ENCODE measurements around the gene MAPRE2.

MAPRE2 gene

GRCh38 chr18:35083174-35083712 lies 42.0 kb downstream of the MAPRE2 start:
- H3K9me3 ChIP-seq (ENCODE audit: control insufficient read depth, low read length): no peaks in the 10 kb centered on the region
- peaks cover 11% of the 10 kb centered on the region for H3K4me1 ChIP-seq (ENCODE audit: control insufficient read depth, insufficient read depth, low read length)
- H3K4me3 ChIP-seq (ENCODE audit: low read length): no peak overlapping the region
- no peak for DNase-seq (ENCODE audit: low read depth)
- H3K9ac ChIP-seq (ENCODE audit: low read length): no peak overlapping the region
- H3K36me3 ChIP-seq (ENCODE audit: control insufficient read depth, insufficient read depth, low read length, severe bottlenecking): no peaks in the 10 kb centered on the region
- no peaks in the 10 kb centered on the region for H3K27me3 ChIP-seq (replicated peaks; ENCODE audit: control insufficient read depth, insufficient read depth, low read length)

- Histone ChIP-seq H3K4me3 (ENCODE audit: low read length) (no peak overlapping the region), H3K27me3 (replicated peaks; ENCODE audit: control insufficient read depth, insufficient read depth, low read length) (no peaks in the 10 kb centered on the region), H3K36me3 (ENCODE audit: control insufficient read depth, insufficient read depth, low read length, severe bottlenecking) (no peaks in the 10 kb centered on the region), H3K9ac (ENCODE audit: low read length) (no peak overlapping the region), H3K9me3 (ENCODE audit: control insufficient read depth, low read length) (no peaks in the 10 kb centered on the region), H3K4me1 (ENCODE audit: control insufficient read depth, insufficient read depth, low read length) (peaks cover 11% of the 10 kb centered on the region)
- DNase-seq (ENCODE audit: low read depth): peak; percentile 47
Measured at GRCh38 chr18:35084494-35085449, 43.6 kb downstream of the MAPRE2 start.

GRCh38 chr18:35085450-35086380 lies 44.5 kb downstream of the MAPRE2 start:
- Histone ChIP-seq H3K27me3 (replicated peaks; ENCODE audit: control insufficient read depth, insufficient read depth, low read length) (no peaks in the 10 kb centered on the region), H3K4me3 (ENCODE audit: low read length) (no peak overlapping the region), H3K9ac (ENCODE audit: low read length) (no peak overlapping the region), H3K4me1 (ENCODE audit: control insufficient read depth, insufficient read depth, low read length) (peaks cover 11% of the 10 kb centered on the region), H3K9me3 (ENCODE audit: control insufficient read depth, low read length) (no peaks in the 10 kb centered on the region), H3K36me3 (ENCODE audit: control insufficient read depth, insufficient read depth, low read length, severe bottlenecking) (no peaks in the 10 kb centered on the region)
- no peak for DNase-seq (ENCODE audit: low read depth)

DNA sequence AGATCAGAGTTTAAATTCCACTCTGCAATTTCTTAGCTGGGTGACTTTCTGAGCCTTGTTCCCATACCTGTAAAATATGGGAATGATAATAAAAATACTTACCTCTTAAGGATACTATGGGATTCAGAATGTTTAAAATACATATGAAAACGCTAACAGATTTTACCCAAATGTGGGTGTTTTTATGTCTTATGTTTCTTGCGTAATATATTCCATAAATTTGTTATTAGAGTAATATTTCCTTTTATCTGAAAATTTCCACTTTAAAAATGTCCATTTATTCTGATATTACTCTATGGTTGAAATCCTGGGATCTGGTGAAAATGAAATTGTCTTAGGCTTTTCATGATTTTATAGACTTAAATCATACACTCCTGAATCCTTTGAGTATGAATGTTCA lies 45.5 kb downstream of the MAPRE2 start:
- Histone ChIP-seq H3K36me3 (ENCODE audit: control insufficient read depth, insufficient read depth, low read length, severe bottlenecking) (no peaks in the 10 kb centered on the region), H3K4me3 (ENCODE audit: low read length) (no peak overlapping the region), H3K4me1 (ENCODE audit: control insufficient read depth, insufficient read depth, low read length) (peaks cover 11% of the 10 kb centered on the region), H3K9ac (ENCODE audit: low read length) (no peak overlapping the region), H3K9me3 (ENCODE audit: control insufficient read depth, low read length) (no peaks in the 10 kb centered on the region), H3K27me3 (replicated peaks; ENCODE audit: control insufficient read depth, insufficient read depth, low read length) (no peaks in the 10 kb centered on the region)
- DNase-seq (ENCODE audit: low read depth): no peak

DNA sequence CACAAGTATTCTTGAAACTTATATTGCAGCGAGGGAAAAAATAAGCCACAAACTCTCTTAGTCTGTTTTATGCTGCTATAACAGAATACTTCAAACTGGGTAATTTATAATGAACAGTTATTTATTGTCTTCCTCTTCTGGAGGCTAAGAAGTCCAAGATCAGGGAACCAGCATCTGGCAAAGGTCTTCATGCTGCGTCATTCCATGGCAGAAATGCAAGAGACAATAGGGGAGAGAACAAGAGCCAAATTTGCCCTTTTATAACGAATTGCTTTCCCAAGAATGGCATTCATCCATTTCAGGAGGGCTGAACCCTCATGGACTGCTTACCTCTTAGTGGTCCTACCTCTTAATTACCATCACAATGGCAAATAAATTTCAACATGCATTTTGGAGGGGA lies 46.5 kb downstream of the MAPRE2 start:
- Histone ChIP-seq H3K4me3 (ENCODE audit: low read length) (no peak overlapping the region), H3K9me3 (ENCODE audit: control insufficient read depth, low read length) (no peaks in the 10 kb centered on the region), H3K9ac (ENCODE audit: low read length) (no peak overlapping the region), H3K4me1 (ENCODE audit: control insufficient read depth, insufficient read depth, low read length) (peaks cover 11% of the 10 kb centered on the region), H3K36me3 (ENCODE audit: control insufficient read depth, insufficient read depth, low read length, severe bottlenecking) (no peaks in the 10 kb centered on the region), H3K27me3 (replicated peaks; ENCODE audit: control insufficient read depth, insufficient read depth, low read length) (no peaks in the 10 kb centered on the region)
- DNase-seq (ENCODE audit: low read depth): no peak

GRCh38 chr18:35088921-35089320 lies 47.7 kb downstream of the MAPRE2 start:
- H3K9ac ChIP-seq (ENCODE audit: low read length): no peak overlapping the region
- no peaks in the 10 kb centered on the region for H3K36me3 ChIP-seq (ENCODE audit: control insufficient read depth, insufficient read depth, low read length, severe bottlenecking)
- H3K27me3 ChIP-seq (replicated peaks; ENCODE audit: control insufficient read depth, insufficient read depth, low read length): no peaks in the 10 kb centered on the region
- no peaks in the 10 kb centered on the region for H3K9me3 ChIP-seq (ENCODE audit: control insufficient read depth, low read length)
- peaks cover 11% of the 10 kb centered on the region for H3K4me1 ChIP-seq (ENCODE audit: control insufficient read depth, insufficient read depth, low read length)
- DNase-seq (ENCODE audit: low read depth): peak; percentile 59
- no peak overlapping the region for H3K4me3 ChIP-seq (ENCODE audit: low read length)

GRCh38 chr18:35089382-35089781 lies 48.2 kb downstream of the MAPRE2 start:
- Histone ChIP-seq H3K27me3 (replicated peaks; ENCODE audit: control insufficient read depth, insufficient read depth, low read length) (no peaks in the 10 kb centered on the region), H3K4me3 (ENCODE audit: low read length) (no peak overlapping the region), H3K36me3 (ENCODE audit: control insufficient read depth, insufficient read depth, low read length, severe bottlenecking) (no peaks in the 10 kb centered on the region), H3K4me1 (ENCODE audit: control insufficient read depth, insufficient read depth, low read length) (peaks cover 11% of the 10 kb centered on the region), H3K9me3 (ENCODE audit: control insufficient read depth, low read length) (no peaks in the 10 kb centered on the region), H3K9ac (ENCODE audit: low read length) (no peak overlapping the region)
- DNase-seq (ENCODE audit: low read depth): no peak

DNA sequence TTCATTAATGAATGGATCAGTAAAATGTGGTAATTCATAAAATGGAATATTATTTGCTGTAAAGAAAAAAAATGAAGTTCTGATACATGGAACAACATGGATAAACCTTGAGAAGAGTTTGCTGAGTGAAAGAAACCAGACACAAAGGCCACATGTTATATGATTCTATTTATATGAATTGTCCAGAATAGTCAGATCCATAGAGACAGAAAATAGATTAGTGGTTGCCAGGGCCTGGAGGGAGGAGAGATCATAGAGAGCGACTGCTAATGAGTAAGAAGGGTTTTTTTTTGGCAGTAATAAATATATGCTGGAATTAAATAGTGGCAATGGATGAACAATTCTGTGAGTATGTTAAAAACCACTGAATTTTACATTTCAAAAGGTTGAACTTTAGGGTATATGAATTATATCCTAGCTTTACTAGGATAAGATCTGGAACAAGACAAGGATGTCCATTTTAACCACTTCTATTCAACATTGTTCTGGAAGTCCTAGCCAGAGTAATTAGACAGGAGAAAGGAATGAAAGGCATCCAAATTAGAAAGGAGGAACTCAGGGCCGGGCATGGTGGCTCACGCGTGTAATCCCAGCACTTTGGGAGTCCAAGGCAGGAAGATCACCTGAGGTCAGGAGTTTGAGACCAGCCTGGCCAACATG lies 48.8 kb downstream of the MAPRE2 start:
- peaks cover 5% of the 10 kb centered on the region for H3K4me1 ChIP-seq (ENCODE audit: control insufficient read depth, insufficient read depth, low read length)
- H3K9ac ChIP-seq (ENCODE audit: low read length): no peak overlapping the region
- no peaks in the 10 kb centered on the region for H3K9me3 ChIP-seq (ENCODE audit: control insufficient read depth, low read length)
- H3K36me3 ChIP-seq (ENCODE audit: control insufficient read depth, insufficient read depth, low read length, severe bottlenecking): no peaks in the 10 kb centered on the region
- no peak overlapping the region for H3K4me3 ChIP-seq (ENCODE audit: low read length)
- no peak for DNase-seq (ENCODE audit: low read depth)
- no peaks in the 10 kb centered on the region for H3K27me3 ChIP-seq (replicated peaks; ENCODE audit: control insufficient read depth, insufficient read depth, low read length)

GRCh38 chr18:35091841-35092240 lies 50.6 kb downstream of the MAPRE2 start:
- Histone ChIP-seq H3K4me1 (ENCODE audit: control insufficient read depth, insufficient read depth, low read length) (no peaks in the 10 kb centered on the region), H3K27me3 (replicated peaks; ENCODE audit: control insufficient read depth, insufficient read depth, low read length) (no peaks in the 10 kb centered on the region), H3K36me3 (ENCODE audit: control insufficient read depth, insufficient read depth, low read length, severe bottlenecking) (no peaks in the 10 kb centered on the region), H3K9me3 (ENCODE audit: control insufficient read depth, low read length) (no peaks in the 10 kb centered on the region), H3K4me3 (ENCODE audit: low read length) (no peak overlapping the region), H3K9ac (ENCODE audit: low read length) (no peak overlapping the region)
- no peak for DNase-seq (ENCODE audit: low read depth)

GRCh38 chr18:35095983-35096676 lies 54.9 kb downstream of the MAPRE2 start:
- Histone ChIP-seq H3K36me3 (ENCODE audit: control insufficient read depth, insufficient read depth, low read length, severe bottlenecking) (no peaks in the 10 kb centered on the region), H3K9me3 (ENCODE audit: control insufficient read depth, low read length) (no peaks in the 10 kb centered on the region), H3K9ac (ENCODE audit: low read length) (no peak overlapping the region), H3K27me3 (replicated peaks; ENCODE audit: control insufficient read depth, insufficient read depth, low read length) (no peaks in the 10 kb centered on the region), H3K4me3 (ENCODE audit: low read length) (no peak overlapping the region), H3K4me1 (ENCODE audit: control insufficient read depth, insufficient read depth, low read length) (no peaks in the 10 kb centered on the region)
- no peak for DNase-seq (ENCODE audit: low read depth)
